ENCODE measurements around the gene CC2D1B. TPM values are rescaled to one million over a fixed set of nuclear protein-coding genes. Genes with fewer than 3 reads are reported as not detected.

CC2D1B gene
- total RNA-seq, 4 donors from 2014 or later: 16.6 to 29.8 (median 25.1) TPM

DNA sequence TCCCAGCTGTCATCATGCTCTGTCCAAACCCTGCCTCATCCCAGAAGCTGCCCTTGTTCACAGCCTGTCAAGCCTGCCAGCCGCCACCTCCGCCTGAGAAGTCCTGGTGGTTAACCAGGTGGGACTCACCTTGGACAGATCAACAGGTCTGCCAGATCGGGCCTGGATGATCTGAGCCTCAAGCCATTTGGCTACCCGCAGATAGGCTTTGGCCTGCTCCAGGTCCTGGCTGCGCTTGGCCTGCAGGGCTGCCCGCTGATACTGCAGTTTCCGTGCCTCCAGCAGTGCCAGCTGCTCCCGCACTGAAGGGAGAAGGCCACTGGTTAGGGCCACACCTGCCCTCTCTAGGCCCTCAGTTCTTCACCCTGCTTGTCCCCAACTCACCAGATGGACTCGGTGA lies 8.6 kb downstream of the CC2D1B start:
- H3K4me3 ChIP-seq (ENCODE audit: low read depth, poor library complexity, severe bottlenecking): no peak overlapping the region
- intact Hi-C loops (cut with DNase I; ENCODE audit: low total_unique reads): no loop called here
- TF ChIP-seq POLR2A (IDR thresholded peaks at IDR 0.05): no peak
- TF ChIP-seq, protein P1, sequence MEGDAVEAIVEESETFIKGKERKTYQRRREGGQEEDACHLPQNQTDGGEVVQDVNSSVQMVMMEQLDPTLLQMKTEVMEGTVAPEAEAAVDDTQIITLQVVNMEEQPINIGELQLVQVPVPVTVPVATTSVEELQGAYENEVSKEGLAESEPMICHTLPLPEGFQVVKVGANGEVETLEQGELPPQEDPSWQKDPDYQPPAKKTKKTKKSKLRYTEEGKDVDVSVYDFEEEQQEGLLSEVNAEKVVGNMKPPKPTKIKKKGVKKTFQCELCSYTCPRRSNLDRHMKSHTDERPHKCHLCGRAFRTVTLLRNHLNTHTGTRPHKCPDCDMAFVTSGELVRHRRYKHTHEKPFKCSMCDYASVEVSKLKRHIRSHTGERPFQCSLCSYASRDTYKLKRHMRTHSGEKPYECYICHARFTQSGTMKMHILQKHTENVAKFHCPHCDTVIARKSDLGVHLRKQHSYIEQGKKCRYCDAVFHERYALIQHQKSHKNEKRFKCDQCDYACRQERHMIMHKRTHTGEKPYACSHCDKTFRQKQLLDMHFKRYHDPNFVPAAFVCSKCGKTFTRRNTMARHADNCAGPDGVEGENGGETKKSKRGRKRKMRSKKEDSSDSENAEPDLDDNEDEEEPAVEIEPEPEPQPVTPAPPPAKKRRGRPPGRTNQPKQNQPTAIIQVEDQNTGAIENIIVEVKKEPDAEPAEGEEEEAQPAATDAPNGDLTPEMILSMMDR (IDR thresholded peaks at IDR 0.05): no peak
- 90 to 96% methylated on average over 4 to 5 of the region's 9 CpGs for WGBS, 2 donors
- DNase-seq (ENCODE audit: low spot score in 2 of 2): no peak

DNA sequence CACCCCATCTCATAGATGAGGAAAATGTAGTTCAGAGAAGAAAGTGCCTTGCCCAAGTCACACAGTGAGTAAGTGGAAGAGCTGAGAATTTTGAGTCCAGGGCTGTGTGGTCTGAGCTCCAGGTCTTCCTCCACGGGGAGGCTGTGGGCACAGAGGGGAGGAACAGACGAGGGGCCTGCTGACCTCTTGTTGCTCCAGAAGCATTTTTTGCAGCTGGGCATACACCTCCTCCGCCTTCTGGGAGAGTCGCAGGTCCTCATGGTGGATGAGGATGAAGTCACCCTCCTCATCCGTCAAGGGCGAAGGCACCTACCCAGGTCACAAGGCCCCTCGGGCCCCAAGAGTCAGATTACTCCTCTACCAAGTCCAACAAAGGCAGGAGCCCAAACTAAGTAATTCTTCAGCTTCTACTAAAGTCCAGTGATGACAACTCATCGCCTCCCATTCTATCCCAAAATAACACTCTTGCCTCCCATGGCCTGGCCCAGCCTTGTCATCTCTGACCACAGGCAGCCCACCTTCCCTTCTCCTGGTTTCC lies 9.1 kb downstream of the CC2D1B start:
- TF ChIP-seq POLR2A (IDR thresholded peaks at IDR 0.05): no peak
- TF ChIP-seq, protein P1 (IDR thresholded peaks at IDR 0.05): no peak
- no peak for DNase-seq (ENCODE audit: low spot score in 2 of 2)
- 90 to 91% methylated on average over 8 of the region's 8 CpGs for WGBS, 2 donors
- intact Hi-C loops (cut with DNase I; ENCODE audit: low total_unique reads): no loop called here
- H3K4me3 ChIP-seq (ENCODE audit: low read depth, poor library complexity, severe bottlenecking): no peak overlapping the region

DNA sequence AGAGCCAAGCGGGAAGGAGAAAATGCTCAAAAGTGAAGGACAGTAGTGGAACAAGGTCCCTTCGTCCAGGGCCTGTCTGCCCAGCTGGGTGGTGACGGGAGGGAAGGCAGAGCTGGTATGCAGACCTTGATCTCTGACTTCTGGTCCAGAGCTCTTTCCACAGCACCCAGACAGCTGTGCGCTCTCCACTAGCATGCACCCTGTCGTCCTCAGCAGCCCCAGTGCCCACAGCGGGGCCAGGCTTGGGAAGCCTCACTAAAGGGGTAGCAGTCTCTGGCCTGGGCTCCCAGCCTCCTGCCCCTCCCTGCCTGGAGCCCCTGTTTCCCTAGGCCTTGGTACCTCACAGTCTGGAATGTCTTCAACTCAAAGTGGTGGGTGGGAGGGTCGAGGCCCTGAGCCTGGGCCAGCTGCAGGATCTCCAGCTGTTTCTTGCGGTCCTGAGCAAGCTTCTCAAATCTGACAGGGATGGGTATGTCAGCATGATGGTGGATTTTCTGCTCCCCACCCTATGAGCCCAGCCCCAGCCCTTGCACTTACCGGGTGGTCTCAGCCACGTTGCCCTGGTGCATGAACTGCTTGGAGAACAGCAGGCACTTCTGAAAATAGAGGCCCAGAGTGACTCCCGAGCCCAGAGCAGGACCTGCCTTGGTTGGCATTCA lies 10.0 kb downstream of the CC2D1B start:
- DNase-seq (ENCODE audit: low spot score in 2 of 2): peak in 1 of 2 donors; percentile 85
- H3K4me3 ChIP-seq (ENCODE audit: low read depth, poor library complexity, severe bottlenecking): no peak overlapping the region
- intact Hi-C loops (cut with DNase I; ENCODE audit: low total_unique reads): no loop called here
- TF ChIP-seq, protein P1 (IDR thresholded peaks at IDR 0.05): no peak
- no peak for TF ChIP-seq POLR2A (IDR thresholded peaks at IDR 0.05)
- 86 to 89% methylated on average over 11 of the region's 11 CpGs for WGBS, 2 donors

DNA sequence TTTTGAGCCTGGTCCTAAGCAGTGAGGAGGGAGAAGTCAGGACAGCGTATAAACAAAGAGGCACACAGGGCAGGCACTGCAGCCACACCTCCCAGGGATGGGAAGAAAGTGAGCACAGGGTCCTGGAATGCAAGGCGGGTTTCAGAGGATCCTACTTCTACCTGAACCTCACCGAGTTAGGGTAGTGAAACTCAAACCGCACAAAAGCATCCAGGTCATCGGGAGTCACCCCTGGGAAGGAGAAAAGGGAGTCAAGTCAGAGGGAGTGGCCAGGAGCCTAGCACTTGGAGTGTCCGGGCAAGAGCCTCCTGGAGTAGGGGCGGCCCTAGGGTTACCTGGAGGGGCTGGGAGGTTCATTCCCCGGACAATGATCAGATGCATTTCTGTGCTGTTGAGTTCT lies 10.6 kb downstream of the CC2D1B start:
- no peak overlapping the region for H3K4me3 ChIP-seq (ENCODE audit: low read depth, poor library complexity, severe bottlenecking)
- TF ChIP-seq POLR2A (IDR thresholded peaks at IDR 0.05): no peak
- TF ChIP-seq, protein P1 (IDR thresholded peaks at IDR 0.05): no peak

DNA sequence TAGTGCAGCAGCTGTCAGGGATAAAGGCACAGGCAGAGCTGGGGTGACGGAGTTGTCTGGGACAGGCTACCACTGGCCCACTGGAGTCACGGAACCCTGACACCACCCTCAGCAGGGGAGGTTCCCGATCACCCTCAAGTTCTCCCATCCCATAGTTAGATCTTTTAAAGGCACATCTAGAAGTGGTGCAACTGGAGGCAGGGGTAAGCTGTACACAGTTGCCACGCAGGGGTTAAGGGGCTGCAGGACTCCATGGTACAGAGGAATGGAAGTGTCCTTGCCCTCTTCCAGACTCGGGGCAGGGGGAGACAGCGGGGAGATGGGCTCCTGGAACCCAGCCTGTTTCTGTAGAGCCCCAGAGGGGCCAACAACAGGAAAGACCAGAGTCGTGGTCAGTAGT lies 13.3 kb downstream of the CC2D1B start:
- H3K4me3 ChIP-seq (ENCODE audit: low read depth, poor library complexity, severe bottlenecking): no peak overlapping the region
- WGBS, 2 donors: 76 to 86% methylated on average over 7 of the region's 7 CpGs
- intact Hi-C loops (cut with DNase I; ENCODE audit: low total_unique reads): no loop called here
- DNase-seq (ENCODE audit: low spot score in 2 of 2): peak in 1 of 2 donors; percentile 34
- TF ChIP-seq POLR2A (IDR thresholded peaks at IDR 0.05): no peak
- TF ChIP-seq, protein P1 (IDR thresholded peaks at IDR 0.05): no peak

More for the DNA sequence above, 10.6 kb downstream of the CC2D1B start:
- peak in 1 of 2 donors; percentile 68 for DNase-seq (ENCODE audit: low spot score in 2 of 2)
- 91 to 94% methylated on average over 8 of the region's 8 CpGs for WGBS, 2 donors
- intact Hi-C loops (cut with DNase I; ENCODE audit: low total_unique reads): no loop called here
